Measurements from ENCODE around the gene MEPCE. TPM values are rescaled to one million over a fixed set of nuclear protein-coding genes. Genes with fewer than 3 reads are reported as not detected.
A peak's percentile ranks its signal among the peaks of the same experiment; 100 is the strongest.

MEPCE gene
- polyA plus RNA-seq, 1 donor from 2014 or later: 19.8 TPM

GRCh38 chr7:100472854-100473499, 43.3 kb downstream of the MEPCE start:
- Mint-ChIP-seq H3K27me3 (no peaks in the 10 kb centered on the region), H3K27ac (peak overlapping the region; percentile 53 to 89 (median 76)), H3K4me1 (peaks cover 21 to 30% (median 28%) of the 10 kb centered on the region in 3 donors), H3K9me3 (no peaks in the 10 kb centered on the region), H3K4me3 (peak overlapping the region in 1 of 4 donors; percentile 27), H3K36me3 (peaks cover 2% of the 10 kb centered on the region)

DNA sequence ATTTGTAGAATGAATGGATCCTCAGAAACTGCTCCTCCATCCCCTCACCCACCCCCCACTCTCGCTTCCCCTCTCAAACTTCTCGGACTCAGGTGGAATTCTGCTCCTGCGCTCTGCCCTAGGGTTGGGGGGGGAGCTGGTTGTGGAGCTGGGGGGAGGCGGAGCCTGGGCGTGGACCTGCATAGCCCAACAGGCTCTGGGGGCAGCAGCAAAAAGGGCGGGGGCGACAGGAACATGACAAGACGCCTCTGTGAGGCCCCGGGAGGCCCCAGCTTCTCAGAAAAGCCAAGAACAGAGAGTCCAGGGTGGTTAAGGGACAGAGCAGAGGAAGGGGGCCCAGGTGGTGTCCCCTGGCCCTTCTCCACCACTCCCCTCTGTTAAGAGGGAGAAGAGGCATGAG, 45.9 kb downstream of the MEPCE start:
- Mint-ChIP-seq H3K9me3 (no peaks in the 10 kb centered on the region), H3K36me3 (peaks cover 2% of the 10 kb centered on the region), H3K27ac (peak overlapping the region; percentile 51 to 74 (median 71)), H3K4me3 (peak overlapping the region; percentile 72 to 97 (median 95)), H3K4me1 (peaks cover 20 to 30% (median 28%) of the 10 kb centered on the region in 3 donors), H3K27me3 (no peaks in the 10 kb centered on the region)

- Mint-ChIP-seq H3K27ac (peak overlapping the region in 2 of 3 donors; percentile 51 to 74), H3K4me3 (peak overlapping the region; percentile 93 to 97 (median 96)), H3K27me3 (no peaks in the 10 kb centered on the region), H3K36me3 (peaks cover 2% of the 10 kb centered on the region), H3K9me3 (no peaks in the 10 kb centered on the region), H3K4me1 (peaks cover 17 to 30% (median 27%) of the 10 kb centered on the region in 3 donors)
These were observed 46.6 kb downstream of the MEPCE start for GRCh38 chr7:100476101-100476780.

- H3K4me1 Mint-ChIP-seq: peaks cover 17 to 28% (median 28%) of the 10 kb centered on the region in 3 donors
These were observed 47.6 kb downstream of the MEPCE start for GRCh38 chr7:100476903-100477870.

DNA sequence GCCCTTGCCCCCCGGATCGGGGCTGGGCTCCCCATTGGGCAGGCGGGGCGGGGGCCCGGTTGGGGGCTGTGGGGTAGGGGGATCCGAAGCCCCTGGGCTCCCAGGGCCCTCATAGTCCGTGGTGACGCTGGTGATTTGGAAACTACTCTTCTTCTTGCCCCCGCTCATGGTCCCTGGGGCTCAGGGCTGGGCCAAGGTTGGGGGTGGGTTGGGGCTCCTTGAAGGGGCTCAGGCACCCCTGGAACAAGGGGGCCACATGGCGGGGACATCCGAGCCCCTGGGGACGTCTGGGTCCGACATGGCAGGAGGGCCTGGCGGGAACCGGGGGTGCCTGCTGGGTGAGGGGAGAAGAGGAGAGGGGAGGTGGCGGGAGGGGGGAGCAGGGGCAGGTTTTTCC, 48.2 kb downstream of the MEPCE start:
- Mint-ChIP-seq H3K9me3 (no peaks in the 10 kb centered on the region), H3K36me3 (no peaks in the 10 kb centered on the region), H3K4me1 (peaks cover 20 to 29% (median 28%) of the 10 kb centered on the region in 3 donors), H3K4me3 (peak overlapping the region; percentile 93 to 97 (median 96)), H3K27ac (peak overlapping the region; percentile 88 to 95 (median 94)), H3K27me3 (no peaks in the 10 kb centered on the region)

More at GRCh38 chr7:100476903-100477870, 47.6 kb downstream of the MEPCE start:
- Mint-ChIP-seq H3K36me3 (no peaks in the 10 kb centered on the region), H3K4me3 (peak overlapping the region; percentile 93 to 97 (median 96)), H3K27ac (peak overlapping the region; percentile 60 to 95 (median 74)), H3K27me3 (no peaks in the 10 kb centered on the region), H3K9me3 (no peaks in the 10 kb centered on the region)

GRCh38 chr7:100478958-100479660, 49.5 kb downstream of the MEPCE start, which contains the start of gene TSC22D4:
Gene TSC22D4 (minus strand): TSS chr7:100479214. CDS start chr7:100478038, 1,176 bp downstream.
- Mint-ChIP-seq H3K4me1 (peaks cover 10 to 23% (median 20%) of the 10 kb centered on the region in 3 donors), H3K36me3 (no peaks in the 10 kb centered on the region), H3K27ac (peak within 1 kb of the TSS; percentile 88 to 95 (median 94)), H3K27me3 (no peaks in the 10 kb centered on the region), H3K9me3 (no peaks in the 10 kb centered on the region), H3K4me3 (peak within 1 kb of the TSS; percentile 93 to 97 (median 96))

- Mint-ChIP-seq H3K36me3 (no peaks in the 10 kb centered on the region), H3K4me3 (peak overlapping the region in 3 of 4 donors; percentile 23 to 79 (median 70)), H3K4me1 (peaks cover 4 to 15% (median 9%) of the 10 kb centered on the region in 3 donors), H3K27me3 (peaks cover 7% of the 10 kb centered on the region), H3K9me3 (no peaks in the 10 kb centered on the region), H3K27ac (peak overlapping the region in 1 of 3 donors; percentile 34)
These were observed 51.8 kb downstream of the MEPCE start for GRCh38 chr7:100481466-100481865.

DNA sequence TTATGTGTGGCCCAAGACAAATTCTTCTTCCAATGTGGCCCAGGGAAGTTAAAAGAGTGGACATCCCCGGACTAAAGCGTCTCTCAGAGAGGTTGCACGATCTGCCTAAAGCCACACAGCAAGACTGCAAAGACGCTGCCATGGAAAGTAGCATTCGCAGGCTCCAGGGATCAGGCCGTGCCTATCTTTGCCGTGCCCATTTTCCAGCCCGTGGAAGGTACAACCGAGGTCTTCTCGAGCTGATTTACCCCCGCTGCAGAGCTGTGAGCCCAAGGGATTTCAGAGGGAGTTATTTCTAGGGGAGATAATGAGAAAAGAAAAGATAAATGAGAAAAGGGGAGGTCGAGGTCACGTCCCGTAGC, 53.1 kb downstream of the MEPCE start:
- Mint-ChIP-seq H3K27me3 (peaks cover 7% of the 10 kb centered on the region), H3K9me3 (no peaks in the 10 kb centered on the region), H3K27ac (no peak overlapping the region), H3K4me3 (peak overlapping the region; percentile 77 to 89 (median 85)), H3K36me3 (no peaks in the 10 kb centered on the region), H3K4me1 (peaks cover 4 to 9% (median 5%) of the 10 kb centered on the region in 3 donors)

DNA sequence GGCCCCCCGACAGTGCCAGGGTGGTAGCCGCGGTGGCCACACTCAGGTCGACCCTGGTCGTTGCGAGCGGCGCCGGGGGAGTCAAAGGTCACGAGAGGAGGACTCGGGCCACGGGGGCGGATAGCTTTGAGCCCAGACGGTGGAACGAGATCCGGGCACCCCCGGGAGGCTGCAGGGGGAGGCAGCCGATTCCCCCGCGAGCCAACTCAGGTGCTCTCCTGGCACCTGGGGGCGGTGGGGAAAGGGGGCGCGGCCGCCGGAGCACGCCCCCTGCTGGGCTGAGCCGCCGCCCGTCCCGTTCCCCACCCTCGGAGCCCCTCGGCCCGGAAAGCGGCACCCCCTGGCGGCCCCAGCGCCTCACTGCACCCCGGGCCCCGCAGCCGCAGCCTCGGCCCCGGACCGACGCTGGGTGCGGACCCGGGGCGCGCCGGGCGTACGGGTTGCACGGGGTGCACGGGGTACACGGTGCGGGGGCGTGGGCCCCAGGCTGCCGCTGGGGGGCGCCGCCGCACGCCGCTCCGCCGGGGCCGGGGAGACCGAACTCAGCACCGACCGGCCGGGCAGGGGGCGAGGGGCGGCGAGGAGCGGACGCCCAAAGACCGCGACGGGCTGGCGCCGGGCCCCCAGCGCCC, 53.6 kb downstream of the MEPCE start:
- Mint-ChIP-seq H3K27ac (no peak overlapping the region), H3K27me3 (peaks cover 7% of the 10 kb centered on the region), H3K36me3 (no peaks in the 10 kb centered on the region), H3K4me3 (peak overlapping the region; percentile 77 to 89 (median 85)), H3K4me1 (peaks cover 4 to 9% (median 5%) of the 10 kb centered on the region in 3 donors), H3K9me3 (no peaks in the 10 kb centered on the region)

Other genes with a start within 250 kb of the MEPCE start
- gene PVRIG, start 209.9 kb upstream of the MEPCE start, polyA plus RNA-seq: 94.5 TPM
- 9.9 TPM for gene SPDYE3, start 122.1 kb upstream of the MEPCE start, polyA plus RNA-seq
- gene PILRB, start 71.7 kb upstream of the MEPCE start, polyA plus RNA-seq: 14.3 TPM
- 2.3 TPM for gene PILRA, start 56.3 kb upstream of the MEPCE start, polyA plus RNA-seq
- 12.1 TPM for gene ZCWPW1, start 1.1 kb upstream of the MEPCE start, polyA plus RNA-seq
- gene PPP1R35, start 6.7 kb downstream of the MEPCE start, polyA plus RNA-seq: 39.3 TPM
- 0.78 TPM for gene SPACDR, start 34.4 kb downstream of the MEPCE start, polyA plus RNA-seq
- 25.6 TPM for gene TSC22D4, start 49.4 kb downstream of the MEPCE start, polyA plus RNA-seq
- gene NYAP1, start 54.1 kb downstream of the MEPCE start, polyA plus RNA-seq: not detected
- gene AGFG2, start 109.4 kb downstream of the MEPCE start, polyA plus RNA-seq: 7.3 TPM
- gene SAP25, start 144.1 kb downstream of the MEPCE start, polyA plus RNA-seq: 0.73 TPM
- gene LRCH4, start 156.3 kb downstream of the MEPCE start, polyA plus RNA-seq: 160 TPM
- gene FBXO24, start 156.5 kb downstream of the MEPCE start, polyA plus RNA-seq: 0.36 TPM
- 0.98 TPM for gene PCOLCE, start 172.5 kb downstream of the MEPCE start, polyA plus RNA-seq
- 14.4 TPM for gene MOSPD3, start 182.7 kb downstream of the MEPCE start, polyA plus RNA-seq
- 0.44 TPM for gene TFR2, start 211.7 kb downstream of the MEPCE start, polyA plus RNA-seq
- gene ACTL6B, start 226.6 kb downstream of the MEPCE start, polyA plus RNA-seq: not detected
- 62.7 TPM for gene GNB2, start 243.9 kb downstream of the MEPCE start, polyA plus RNA-seq